ENCODE measurements around the gene HS3ST3A1. TPM values are rescaled to one million over a fixed set of nuclear protein-coding genes. Genes with fewer than 3 reads are reported as not detected.
A peak's percentile ranks its signal among the peaks of the same experiment; 100 is the strongest.

The HS3ST3A1 gene
- total and polyA plus RNA-seq, 2 of the 4 experiments (the other 2 are of a cell fraction) = 8.8 to 9.0 TPM

DNA sequence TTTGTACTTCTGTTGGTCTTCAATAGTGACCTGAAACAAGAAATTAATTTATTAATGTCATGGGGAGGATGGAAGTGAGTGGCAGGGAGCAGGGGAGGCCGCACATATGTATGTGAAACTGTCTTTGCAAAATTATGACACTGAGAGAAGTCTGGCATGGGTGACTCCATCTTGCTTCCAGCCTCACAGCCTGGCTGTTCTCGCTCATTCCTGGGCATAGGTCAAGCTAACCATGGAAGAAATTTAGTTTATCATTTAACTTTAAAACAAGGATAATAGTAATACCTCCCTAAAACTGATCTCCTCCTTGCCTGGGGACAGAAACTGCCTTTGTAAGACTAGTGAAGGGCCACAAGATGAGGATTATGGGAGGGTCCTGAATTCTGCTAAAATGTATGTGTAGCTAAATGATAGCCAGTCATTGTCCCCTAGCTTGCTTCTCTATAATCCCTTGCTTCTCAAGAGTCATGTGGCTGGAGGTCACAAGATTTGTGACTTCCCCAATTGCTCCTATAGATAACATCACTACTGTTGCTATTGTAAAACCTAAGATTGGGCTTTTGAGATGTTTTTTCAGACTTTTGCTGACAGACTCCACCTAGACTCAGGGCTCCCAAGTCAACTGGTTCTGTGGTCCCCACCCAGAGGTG lies 126.0 kb downstream of the HS3ST3A1 start:
- Histone ChIP-seq H2AFZ (replicated peaks; ENCODE audit: low read length, poor library complexity) (no peak overlapping the region), H3K9me3 (ENCODE audit: control insufficient read depth, insufficient read depth, low read length) (peaks cover 5% of the 10 kb centered on the region), H3K18ac (ENCODE audit: low read depth, low read length) (no peak overlapping the region), H3K9ac (ENCODE audit: low read depth, low read length) (no peak overlapping the region), H3K9me1 (ENCODE audit: insufficient read depth, low read length) (no peaks in the 10 kb centered on the region), H3K4me3 (ENCODE audit: insufficient read depth, low read depth, low read length) (no peak overlapping the region), H3K14ac (replicated peaks; ENCODE audit: low read depth, low read length) (no peak overlapping the region), H4K91ac (ENCODE audit: insufficient read depth, low read depth, low read length) (no peak overlapping the region), H3K27me3 (ENCODE audit: control insufficient read depth, insufficient read depth, low read length) (0 out of 2 replicates have a peak, but pooled peaks cover 1% of the 10 kb centered on the region), H3K79me1 (ENCODE audit: low read depth in 1 of 2, low read length in 2 of 2) (no peaks in the 10 kb centered on the region), H3K23ac (ENCODE audit: low read depth, low read length) (no peak overlapping the region), H2AK5ac (ENCODE audit: low read depth, low read length) (0 out of 2 replicates have a peak overlapping the region, but pooled peaks have one; percentile 17), H2BK5ac (ENCODE audit: low read depth, low read length, poor library complexity, severe bottlenecking) (no peak overlapping the region), H3K4me2 (ENCODE audit: low read depth, low read length) (no peak overlapping the region), H3K4me1 (ENCODE audit: control insufficient read depth, insufficient read depth, low read length) (peaks cover 6% of the 10 kb centered on the region), H2AK9ac (replicated peaks; ENCODE audit: low read depth, low read length, poor library complexity) (no peak overlapping the region), H3K56ac (ENCODE audit: extremely low read depth, insufficient read depth, low read length) (no peak overlapping the region), H2BK20ac (ENCODE audit: low read depth, low read length) (no peak overlapping the region), H2BK15ac (ENCODE audit: low read depth, low read length) (no peak overlapping the region), H3K36me3 (ENCODE audit: control insufficient read depth, insufficient read depth, low read length) (no peaks in the 10 kb centered on the region), H3K27ac (ENCODE audit: insufficient read depth, low read length) (no peak overlapping the region), H4K8ac (ENCODE audit: low read depth in 2 of 2, low read length in 2 of 2) (no peak overlapping the region), H4K20me1 (ENCODE audit: insufficient read depth, low read length) (no peaks in the 10 kb centered on the region), H3K4ac (ENCODE audit: low read depth, low read length) (no peak overlapping the region), H4K5ac (ENCODE audit: low read depth, low read length) (no peak overlapping the region), H2BK120ac (ENCODE audit: low read depth, low read length) (no peak overlapping the region)
- WGBS, 2 experiments (ENCODE audit: extremely low coverage in 2 of 2, insufficient read length in 1 of 2) = no CpG with 5 or more reads among the region's 2 CpGs
- TF ChIP-seq POLR2A (IDR thresholded peaks at IDR 0.05; ENCODE audit: low read depth, low read length) (no peak), CEBPB (IDR thresholded peaks at IDR 0.05; ENCODE audit: low read depth, low read length) (no peak), MXI1 (IDR thresholded peaks at IDR 0.05; ENCODE audit: borderline replicate concordance, low read depth, low read length) (no peak), CTCF (conservative IDR thresholded peaks at IDR 0.05; ENCODE audit: low read depth, low read length) (no peak), RFX5 (IDR thresholded peaks at IDR 0.05; ENCODE audit: low read depth, low read length) (no peak)
- ATAC-seq (ENCODE audit: low read depth) (no peak), DNase-seq (no peak)
- CTCF ChIA-PET = no interaction called here
- POLR2A ChIA-PET (ENCODE audit: unreplicated experiment) = no interaction called here
- in situ Hi-C loops (cut with MboI; ENCODE audit: low sequenced_read_pairs) (no loop called here), dilution Hi-C loops (cut with HindIII; ENCODE audit: low sequenced_read_pairs, unreplicated experiment) (no loop called here), intact Hi-C loops (cut with micrococcal nuclease) (no loop called here)
- no TSS peak for BruUV-seq (replicated peaks)
